Myometrial cell (primary cell): Measurements from ENCODE around the gene HSD17B11. TPM values are rescaled to one million over a fixed set of nuclear protein-coding genes. Genes with fewer than 3 reads are reported as not detected.

ENCODE experiments used
- total RNA-seq: library from RNA; depleted of rRNA; stranded (reverse); fragments of >200 nt; gene quantifications from 2 replicates; pipeline ENCODE4 v1.2.3, GENCODE V29; 2015

HSD17B11 gene, protein sequence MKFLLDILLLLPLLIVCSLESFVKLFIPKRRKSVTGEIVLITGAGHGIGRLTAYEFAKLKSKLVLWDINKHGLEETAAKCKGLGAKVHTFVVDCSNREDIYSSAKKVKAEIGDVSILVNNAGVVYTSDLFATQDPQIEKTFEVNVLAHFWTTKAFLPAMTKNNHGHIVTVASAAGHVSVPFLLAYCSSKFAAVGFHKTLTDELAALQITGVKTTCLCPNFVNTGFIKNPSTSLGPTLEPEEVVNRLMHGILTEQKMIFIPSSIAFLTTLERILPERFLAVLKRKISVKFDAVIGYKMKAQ
- total RNA-seq: 33.8 and 36.6 TPM in 2 replicates

DNA sequence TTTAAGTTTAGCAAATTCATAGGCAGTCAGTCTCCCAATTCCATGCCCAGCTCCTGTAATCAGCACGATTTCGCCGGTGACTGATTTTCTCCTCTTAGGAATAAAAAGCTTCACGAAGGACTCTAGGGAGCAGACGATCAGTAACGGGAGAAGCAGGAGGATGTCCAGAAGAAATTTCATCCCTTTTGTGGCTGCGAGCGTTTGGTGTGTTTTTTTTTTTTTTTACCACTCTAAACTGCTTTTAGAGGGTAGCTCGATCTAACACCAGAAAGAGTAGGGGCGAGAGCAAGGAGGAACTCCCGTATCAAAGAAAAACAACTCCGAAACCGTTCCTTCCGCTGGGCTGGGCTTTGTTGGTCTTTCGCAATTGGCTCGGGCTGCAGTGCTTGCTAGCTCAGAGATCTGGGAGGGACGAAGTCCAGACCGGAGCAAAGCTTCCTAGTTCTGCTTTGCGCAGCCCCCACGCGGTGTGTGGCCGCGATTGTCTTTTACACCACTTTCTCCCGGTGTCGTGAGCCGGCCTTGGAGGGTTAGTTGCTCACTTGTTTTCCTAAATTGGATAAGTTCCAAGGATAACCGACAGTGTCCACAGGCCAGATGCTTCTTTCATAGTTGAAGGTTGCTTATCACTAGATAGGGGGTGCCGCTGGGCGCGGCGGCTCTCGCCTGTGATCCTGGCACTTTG lies at the start of gene HSD17B11:
TSS of gene HSD17B11 (minus strand) at position 298 of the 685 bp plus-strand sequence. CDS start at position 180, 118 bp downstream.

DNA sequence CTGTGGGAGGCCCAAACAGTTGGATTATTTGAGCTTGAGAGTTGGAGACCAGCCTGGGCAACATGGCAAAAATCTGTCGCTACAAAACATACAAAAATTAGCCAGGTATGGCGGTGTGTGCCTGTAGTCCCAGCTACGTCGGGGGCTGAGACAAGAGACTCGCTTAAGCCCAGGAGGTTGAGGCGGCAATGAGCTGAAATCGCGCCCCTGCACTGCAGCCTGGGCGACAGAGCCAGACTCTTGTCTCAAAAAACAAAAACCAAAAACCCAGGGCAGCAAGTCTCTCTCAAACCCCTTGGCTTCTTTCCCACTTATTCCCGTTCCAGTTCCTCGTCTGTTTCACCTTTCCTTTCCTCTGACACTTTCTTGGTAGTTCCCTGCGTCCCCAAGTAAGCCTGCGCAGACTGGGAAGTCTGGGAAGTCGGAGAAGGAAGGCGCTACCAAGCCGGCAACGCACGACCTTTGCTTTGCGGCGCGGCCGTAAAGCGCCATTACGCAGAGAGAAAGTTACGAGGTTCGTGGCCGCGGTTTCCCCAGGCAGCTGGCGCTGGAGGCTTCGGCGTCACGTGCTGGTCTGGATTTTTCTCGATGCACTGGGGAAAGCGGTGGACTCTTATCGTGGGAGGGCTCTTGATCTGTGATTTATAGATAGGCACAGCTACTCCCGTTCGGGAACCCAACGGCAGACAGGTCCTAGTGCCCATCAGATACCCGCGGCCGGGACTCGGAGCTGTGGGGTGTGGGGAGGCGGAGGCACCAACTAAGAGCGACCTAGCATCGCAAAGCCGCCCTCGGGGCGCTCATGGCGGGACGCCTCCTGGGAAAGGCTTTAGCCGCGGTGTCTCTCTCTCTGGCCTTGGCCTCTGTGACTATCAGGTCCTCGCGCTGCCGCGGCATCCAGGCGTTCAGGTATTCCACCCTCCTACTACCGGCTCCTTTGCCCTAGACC lies 31.4 kb upstream of the HSD17B11 start, which contains the start of gene NUDT9:
TSS of gene NUDT9 (plus strand) at position 470 of the 949 bp plus-strand sequence. CDS start at position 803, 333 bp downstream.

DNA sequence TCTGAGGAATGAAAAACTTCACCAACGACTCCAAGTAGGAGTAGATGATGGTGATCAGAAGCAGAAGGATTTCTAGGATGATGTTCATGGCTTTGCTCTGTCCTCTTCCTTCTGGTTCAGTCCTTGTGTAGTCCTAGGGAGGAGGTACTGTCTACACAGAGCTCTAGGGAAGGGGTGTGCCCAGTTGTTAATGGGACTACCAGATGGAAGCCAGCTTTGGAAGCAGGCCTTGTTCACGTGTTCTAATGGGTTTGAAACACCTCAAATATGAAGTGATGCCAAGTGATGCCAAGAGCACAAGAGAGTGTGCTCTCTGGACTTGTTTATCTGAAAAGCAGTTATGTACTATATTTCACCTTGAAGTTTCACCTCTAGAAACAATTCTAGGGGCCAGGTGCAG lies 68.2 kb downstream of the HSD17B11 start, which contains the start of gene HSD17B13:
TSS of gene HSD17B13 (minus strand) at position 129 of the 400 bp plus-strand sequence. CDS start at position 88, 41 bp downstream.

Other genes with a start within 250 kb of the HSD17B11 start
- 1.7 and 5.3 TPM in 2 replicates for gene KLHL8, start 170.6 kb downstream of the HSD17B11 start, total RNA-seq
- under 0.01 and 1.1 TPM in 2 replicates for gene HSD17B13, start 68.3 kb downstream of the HSD17B11 start, total RNA-seq
- 11.9 and 13.5 TPM in 2 replicates for gene NUDT9, start 31.4 kb upstream of the HSD17B11 start, total RNA-seq
- not detected in 2 replicates for gene SPARCL1, start 138.2 kb upstream of the HSD17B11 start, total RNA-seq
- not detected in 2 replicates for gene DSPP, start 217.3 kb upstream of the HSD17B11 start, total RNA-seq